Kasumi-1 (cell line): ENCODE data around the gene GOLT1A.

Experiments used
- DNase-seq, 2 experiments: peaks; one replicate each; lab custom pipeline; 2025; lab: John Stamatoyannopoulos, UW

The GOLT1A gene

DNA sequence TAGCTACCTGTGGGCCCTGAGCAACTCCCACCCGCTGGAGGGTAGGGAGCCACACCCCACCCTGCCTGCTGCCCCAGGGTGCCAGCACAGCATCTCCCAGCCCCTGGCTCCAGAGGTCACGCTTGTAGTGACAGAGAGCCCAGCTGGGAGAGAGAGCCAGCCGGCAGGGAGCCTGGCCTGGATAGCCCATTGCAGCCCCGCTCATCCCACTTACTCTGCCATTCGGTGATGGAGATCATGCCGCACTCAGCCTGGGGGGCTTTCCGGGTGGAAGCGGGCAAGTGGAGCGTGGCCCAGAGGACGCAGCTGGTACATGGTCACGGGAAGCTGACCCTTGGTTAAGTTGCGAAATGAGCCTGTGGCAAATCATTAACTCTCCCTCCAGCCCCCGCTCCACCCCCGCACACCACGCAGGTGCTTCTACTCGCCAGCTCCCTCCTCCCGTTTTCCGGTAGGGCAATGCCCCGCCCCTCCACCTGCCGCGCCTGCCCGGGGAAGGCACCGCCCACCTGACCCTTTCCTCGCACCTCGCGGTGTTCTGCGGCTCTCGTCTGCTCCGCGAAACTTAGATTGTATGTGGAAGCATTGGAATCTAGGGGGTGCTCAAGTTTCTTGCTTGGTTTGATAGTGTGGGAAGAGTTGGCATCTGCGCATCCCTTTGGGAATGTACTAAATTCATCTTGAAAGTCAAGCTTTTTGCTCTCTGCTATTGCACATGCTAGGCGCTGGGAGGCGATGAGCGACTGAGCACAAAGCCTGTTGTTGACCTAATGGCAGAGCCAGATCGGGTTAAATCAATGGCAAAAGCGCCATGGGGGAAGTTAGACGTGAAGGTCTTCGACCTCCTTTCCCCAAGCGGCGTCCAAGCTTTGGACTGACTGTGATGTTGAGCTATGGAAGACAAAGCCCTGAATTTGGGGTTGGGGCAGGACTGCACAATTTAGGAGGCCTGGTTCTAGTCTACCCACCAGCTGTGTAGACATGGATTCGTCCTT lies at the start of gene GOLT1A:
Gene GOLT1A, minus strand, starts transcription at position 321 of the 995 bp plus-strand sequence. Its CDS starts 82 bp downstream, at position 239.
- peak; percentile 38 to 43 for DNase-seq

DNA sequence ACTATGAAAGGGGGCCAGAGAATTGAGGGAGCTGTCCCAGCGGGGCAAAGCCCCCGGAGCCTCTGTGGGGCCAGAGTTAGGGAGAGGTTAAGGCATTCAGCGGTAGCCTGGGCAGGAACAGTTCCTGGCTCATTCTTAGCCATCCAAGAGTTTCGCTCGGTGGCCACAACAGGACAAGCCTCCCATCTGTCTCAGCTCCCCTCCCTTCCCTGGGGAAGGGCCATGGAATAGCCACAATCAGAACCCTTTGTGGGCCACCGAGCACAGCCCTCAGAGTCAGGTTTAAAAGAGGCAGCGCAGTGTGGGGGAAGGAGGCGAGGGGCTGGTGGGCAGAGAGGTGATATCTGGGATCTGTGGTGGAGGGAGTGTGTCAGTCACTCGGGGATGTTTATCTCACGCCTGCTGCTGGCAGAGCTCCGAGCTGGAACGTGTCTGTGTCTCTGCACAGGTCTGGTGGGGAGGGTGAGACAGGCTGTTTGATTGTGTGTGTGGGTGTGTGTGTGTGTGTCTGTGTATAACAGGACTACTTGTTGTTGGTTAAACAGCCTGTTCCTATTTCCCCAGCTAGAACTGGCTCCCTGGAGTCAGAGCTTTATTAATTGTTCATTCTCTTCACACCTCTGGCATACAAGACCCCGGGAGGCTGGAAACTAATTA lies 49.6 kb upstream of the GOLT1A start:
- no peak for DNase-seq

DNA sequence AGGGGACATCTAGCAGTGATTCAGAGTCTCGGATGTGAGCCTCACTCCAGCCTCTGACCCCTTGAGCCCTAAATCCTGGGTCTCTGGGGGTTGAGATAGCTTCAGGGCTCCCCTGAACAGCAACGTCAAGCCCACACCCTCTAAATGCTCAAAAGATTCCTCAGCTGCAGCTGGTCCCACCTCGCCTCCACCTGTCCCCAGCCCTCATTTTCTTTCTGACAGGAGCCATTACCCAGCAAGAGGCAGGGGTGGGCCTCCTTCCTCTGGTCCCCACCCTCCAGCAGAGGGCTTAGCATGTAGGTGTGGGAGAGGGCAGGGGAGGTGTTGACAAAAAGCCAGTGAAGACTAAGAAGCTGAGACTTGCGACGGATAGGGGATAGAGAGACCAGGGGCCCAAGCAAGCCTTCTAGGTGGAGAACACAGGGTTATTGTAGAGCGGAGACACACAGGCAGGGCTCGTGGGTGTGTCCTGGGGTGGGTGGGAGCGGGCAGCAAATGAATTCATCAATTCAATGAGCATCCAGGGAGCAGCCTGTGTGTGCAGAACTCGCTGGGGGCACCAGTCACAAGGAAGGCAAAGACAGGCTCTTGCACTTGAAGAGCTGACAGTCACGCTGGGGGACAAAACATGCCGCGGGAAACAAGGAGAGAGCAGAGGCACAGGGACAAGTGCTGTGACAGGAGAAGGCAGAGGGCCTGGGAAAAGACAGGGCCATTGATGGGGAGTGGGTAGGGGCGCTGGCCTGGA lies 48.9 kb upstream of the GOLT1A start:
- DNase-seq: no peak

DNA sequence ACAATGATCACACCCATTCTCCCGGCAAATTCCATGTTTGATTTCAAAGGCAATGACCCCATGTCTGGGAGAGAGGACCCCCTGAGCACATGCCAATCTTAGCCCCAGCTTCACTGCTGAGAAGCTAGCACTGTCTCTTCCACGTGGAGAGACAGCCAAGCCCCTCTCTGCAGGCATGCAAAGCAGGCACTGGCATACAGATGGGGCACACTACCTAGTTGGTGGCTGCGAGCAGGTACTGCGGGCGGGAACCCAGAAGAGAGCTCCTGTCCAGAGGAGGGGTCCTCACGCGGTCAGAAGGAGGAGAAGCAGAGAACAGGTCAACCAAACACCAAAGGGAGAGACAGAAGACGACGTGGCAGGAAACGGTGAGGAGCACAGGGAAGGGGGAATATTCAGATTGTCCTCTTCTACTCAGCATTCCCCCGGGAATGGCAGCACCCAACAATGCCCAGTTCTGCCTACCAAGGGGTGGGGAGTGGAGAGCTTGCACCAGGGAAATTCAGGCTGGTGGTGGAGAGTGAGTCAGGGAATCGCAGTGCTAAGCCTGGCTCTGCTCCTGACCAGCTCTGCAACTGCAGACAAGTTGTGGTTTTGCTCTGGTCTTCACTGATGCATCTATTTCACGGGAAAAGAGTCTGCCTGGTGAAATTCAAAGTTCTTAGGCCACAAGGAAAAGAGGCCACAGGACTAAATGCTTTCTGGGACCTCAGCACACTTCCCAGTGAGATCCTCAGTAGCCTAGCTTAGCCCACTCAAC lies 48.1 kb upstream of the GOLT1A start:
- DNase-seq: no peak

- DNase-seq: no peak
These were observed 47.5 kb upstream of the GOLT1A start for GRCh38 chr1:204261266-204261665.

DNA sequence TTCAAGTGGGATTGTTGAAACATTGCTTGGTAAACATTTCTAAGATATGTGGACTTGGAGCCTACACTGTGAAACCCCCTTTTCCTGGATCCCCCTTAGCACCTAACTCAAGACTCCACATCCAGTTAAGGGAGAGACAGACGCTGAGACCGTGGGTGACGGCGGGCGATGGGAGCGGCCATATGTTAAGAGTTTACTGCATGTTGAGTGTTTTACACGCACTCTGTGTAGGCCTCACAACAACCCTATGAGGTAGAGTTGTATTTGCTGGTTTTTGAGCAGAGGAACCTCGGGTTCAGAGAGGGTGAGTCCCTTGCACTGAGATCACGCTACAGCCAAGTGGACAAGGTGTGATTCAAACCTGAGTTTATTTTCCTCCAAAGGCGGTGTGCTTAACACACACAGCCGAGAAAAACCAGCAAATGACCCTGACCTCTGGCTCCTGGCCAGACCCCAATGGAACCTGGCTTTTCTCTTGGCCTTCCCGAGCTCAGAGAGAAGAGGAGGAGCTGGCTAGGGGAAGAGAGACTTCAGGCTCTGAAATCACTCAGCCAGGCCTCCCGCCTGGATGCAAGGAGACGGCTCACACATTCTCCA lies 46.9 kb upstream of the GOLT1A start:
- DNase-seq: no peak

DNA sequence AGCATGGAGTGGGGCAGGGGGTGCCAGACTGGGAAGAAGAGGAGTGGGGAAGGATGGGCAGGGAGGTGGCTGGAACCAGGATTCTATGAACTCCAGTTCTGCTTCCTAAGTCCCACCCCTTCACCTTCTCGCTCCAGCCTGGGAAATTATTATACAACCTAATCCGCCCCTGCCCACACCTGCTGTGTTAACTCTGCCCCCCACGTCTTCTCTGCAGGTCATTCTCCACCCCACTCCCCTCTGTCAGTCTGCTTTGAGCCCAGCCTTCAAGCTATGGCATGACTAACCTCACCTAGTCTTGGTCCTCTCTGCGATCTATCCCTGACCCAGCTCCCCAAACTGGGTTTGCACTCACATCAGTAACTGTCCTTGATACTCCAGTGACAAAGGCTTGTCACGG lies 46.0 kb upstream of the GOLT1A start:
- DNase-seq: no peak

DNA sequence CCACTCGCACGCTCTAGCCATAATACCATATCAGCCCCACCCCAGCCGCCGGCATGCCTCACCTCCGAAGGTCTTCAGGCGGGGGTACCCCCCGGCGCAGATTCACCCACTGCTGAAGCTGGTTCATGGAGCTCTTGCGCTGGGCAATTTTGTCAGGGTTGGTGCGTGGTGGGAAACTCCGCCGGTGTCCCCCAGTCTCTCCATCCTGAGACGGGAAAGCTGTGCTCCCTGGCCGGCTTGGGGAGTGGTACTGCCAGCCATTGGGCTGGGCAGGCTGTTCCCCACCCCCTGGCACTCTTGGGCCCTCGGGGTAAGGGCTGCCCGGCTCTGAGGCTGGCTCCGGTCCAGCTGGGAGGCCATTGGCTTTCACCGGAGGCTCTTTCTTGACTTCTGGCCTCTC lies 45.4 kb upstream of the GOLT1A start:
- DNase-seq: no peak

DNA sequence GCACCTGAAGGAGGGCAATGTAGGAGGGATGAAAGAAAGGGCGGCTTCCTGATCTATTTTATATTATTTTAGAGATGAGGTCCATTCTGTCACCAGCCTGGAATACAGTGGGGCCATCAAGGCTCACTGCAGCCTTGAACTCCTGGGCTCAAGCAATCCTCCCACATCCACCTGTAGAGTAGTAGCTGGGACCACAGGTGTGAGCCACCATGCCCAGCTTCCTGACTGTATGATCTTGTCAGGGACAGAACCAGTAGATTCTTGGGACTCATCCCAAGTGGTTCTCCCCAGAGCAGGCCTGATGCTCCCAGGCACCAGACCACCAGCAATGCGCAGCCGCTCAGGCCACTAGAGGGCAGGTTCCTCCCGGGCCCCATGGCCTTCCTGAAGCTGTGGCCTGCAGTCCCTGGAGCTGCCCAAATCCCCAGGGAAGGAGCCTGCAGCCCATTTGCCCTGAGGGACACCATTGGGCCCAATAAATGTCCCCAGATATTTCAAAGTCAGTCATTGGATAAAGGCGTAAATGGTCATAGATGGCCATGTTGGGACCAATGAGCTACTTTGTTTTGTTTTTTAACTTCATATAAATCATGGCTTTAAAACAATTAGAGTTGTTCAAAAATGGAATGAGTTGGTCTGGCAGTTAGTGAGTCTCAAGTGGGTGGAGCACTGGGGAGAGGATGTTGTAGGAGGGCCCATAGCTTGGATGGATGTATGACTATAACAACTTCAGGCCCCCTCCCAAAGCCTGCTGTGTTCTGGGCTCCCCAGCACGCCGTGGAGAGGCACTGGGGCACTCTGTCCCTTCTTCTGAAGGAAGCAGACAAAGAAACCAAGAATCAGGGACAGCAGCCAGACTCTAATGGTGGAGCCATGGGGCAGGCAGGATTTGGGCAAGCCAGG lies 44.7 kb upstream of the GOLT1A start:
- DNase-seq: peak; percentile 26 to 42

DNA sequence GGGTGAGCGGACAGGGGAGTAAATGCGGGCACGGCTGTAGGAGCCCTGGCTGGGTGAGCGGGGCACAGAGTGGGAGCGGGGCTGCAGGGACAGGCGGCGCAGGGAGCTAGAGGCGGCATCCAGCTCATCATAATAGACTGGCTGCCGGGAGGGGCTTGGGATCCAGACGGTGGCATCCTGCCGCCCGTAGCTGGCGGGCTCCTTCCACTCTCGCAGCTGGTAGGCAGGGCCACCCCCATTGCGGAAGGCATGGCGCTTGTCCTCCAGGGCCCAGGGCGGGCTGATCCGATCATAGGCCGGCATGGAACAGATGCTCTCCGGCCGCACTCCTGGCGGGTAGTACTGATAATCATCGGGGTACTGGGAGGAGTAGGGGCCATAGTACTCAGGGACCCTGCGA lies 43.7 kb upstream of the GOLT1A start:
- DNase-seq: no peak

- no peak for DNase-seq
These were observed 42.7 kb upstream of the GOLT1A start for GRCh38 chr1:204256531-204256930.

DNA sequence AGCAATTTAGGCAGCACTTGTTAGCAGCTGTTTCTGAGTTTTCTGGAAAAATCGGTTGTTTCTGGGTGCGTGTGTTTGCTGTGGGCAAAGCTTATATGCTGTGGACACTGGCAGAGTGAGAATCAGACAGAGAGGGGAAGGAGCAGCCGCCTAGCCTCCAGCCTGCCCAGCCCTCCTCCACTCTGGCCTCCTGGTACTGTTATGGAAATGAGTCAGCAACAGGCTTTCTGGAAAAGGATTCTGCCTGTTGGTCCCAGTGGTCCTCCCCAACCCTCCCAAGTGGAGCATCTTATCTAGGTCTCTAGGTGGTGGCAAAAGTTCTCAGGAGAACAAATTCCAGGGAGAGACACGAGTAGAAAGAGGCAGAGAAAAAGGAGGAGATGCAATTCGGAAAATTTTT lies 42.2 kb upstream of the GOLT1A start:
- DNase-seq: no peak

DNA sequence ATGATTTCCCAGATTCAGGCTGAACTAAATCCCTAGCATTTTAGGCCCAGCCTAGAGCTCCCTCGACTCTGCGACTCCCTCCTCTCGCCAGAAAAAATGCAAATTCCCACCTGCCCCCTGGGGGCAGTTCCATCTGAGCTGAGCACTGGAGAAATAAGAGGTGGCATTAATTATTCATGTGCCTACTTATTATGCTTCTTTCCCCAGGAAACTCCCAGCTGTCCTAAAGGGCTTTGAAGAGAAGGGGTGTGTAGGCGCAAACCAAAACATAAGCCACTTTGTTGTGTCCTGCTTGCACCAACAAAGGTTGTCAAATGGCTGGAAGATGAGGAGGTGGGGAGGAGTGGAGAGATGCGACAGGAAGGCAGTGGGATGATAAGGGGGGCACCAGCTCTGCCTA lies 41.4 kb upstream of the GOLT1A start:
- DNase-seq: no peak

GRCh38 chr1:204254031-204254661 lies 40.4 kb upstream of the GOLT1A start:
- no peak for DNase-seq

DNA sequence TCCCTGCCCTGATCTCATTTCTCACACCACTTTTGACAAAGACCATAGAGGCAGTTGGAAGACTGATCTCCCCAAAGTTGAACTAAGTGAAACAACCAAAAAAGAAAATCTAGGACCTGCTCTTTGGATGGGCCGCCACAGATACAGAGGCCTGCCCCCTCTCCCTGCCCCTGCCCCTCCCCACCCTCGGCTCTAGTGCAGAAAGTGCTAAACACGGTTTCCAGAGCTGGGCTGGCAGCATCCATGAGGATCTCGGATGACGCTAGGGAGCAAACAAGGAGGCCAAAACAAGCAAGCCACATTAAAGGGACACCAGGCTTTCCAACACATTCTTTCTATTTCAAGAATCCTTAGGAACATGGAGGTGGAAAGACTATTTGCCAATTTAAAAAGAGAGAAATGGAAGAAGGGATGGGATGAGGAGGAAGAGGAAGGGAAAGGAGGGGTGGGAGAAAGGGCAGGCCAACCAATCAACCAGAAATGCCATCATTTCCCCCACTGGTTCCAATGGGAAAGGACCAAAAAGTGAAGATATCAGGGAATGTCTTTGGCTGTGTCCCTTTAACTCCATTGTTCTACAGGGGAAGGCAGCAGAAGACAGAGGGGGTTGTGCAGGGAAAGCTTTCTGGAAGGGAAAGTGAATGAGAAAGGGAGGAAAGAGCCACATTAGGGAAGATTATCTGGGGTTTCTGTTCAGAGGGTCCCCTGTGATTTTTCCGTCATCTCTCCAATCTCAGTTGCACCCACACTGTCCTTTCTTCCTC lies 38.3 kb upstream of the GOLT1A start:
- DNase-seq: no peak

- DNase-seq: no peak
These were observed 37.5 kb upstream of the GOLT1A start for GRCh38 chr1:204251286-204251685.

- DNase-seq: no peak
These were observed 36.7 kb upstream of the GOLT1A start for GRCh38 chr1:204250428-204251030.

DNA sequence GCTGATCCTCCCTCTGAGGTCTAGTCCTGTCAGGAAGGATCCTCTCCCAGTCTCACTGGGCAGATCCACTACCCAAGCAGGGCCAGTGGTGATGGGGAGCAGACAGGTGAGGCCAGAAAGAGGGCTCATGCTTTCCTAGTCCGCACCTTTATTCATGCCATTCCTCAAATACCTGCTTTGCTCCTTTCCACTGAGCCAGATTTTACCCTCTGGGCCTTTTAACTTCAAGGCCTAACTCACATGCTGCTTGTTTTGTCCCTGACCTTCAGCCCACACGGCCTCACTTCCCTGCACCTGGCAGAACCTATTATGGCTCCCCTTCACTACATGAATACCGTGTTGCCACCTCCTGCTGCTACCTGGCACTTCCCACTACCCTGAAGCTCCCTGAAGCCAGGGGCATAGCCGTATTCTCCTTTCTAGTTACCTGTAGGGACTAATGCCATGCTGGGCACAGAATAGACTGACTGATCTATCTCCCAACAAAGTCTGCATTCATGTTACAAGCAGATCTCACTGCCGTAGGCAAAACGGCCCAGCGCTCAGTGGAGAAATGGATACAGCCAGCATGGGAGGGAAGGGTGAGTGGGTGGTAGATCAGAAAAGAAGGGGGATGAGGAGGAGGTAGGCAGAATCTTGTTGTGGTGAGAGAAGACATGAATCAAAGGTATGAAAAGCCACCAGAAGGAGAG lies 36.1 kb upstream of the GOLT1A start:
- no peak for DNase-seq
